Measurements from ENCODE around the gene ARRDC5. TPM values are rescaled to one million over a fixed set of nuclear protein-coding genes. Genes with fewer than 3 reads are reported as not detected.

Gene ARRDC5
- total and polyA plus RNA-seq, 2 of the 13 experiments (the other 11 are each of a cell fraction or from before 2014, with no cell fraction given), result not detected

- TF ChIP-seq KDM5A (IDR thresholded peaks at IDR 0.05; ENCODE audit: borderline replicate concordance, low read length) (no peak; the same call in 1 of the 2 replicates), PRPF4 (IDR thresholded peaks at IDR 0.05; ENCODE audit: low read depth, low read length, poor library complexity, severe bottlenecking) (peak; percentile 63), ZFP91 (CRISPR knock-in tag; IDR thresholded peaks at IDR 0.05; ENCODE audit: borderline replicate concordance) (peak; percentile 70), RBM39 (IDR thresholded peaks at IDR 0.05; ENCODE audit: low read depth, low read length, poor library complexity, severe bottlenecking) (no peak), NCOR1 (IDR thresholded peaks at IDR 0.05; ENCODE audit: borderline replicate concordance, low read length) (peak; percentile 57; the same call in 1 of the 2 replicates), FIP1L1 (IDR thresholded peaks at IDR 0.05; ENCODE audit: borderline replicate concordance, insufficient read depth, low read depth, low read length) (no peak), THYN1 (CRISPR knock-in tag; IDR thresholded peaks at IDR 0.05; ENCODE audit: borderline replicate concordance, low read depth) (no peak), FOSL1 (CRISPR knock-in tag; IDR thresholded peaks at IDR 0.05; ENCODE audit: borderline replicate concordance) (peak; percentile 97), ZNF136 (CRISPR knock-in tag; IDR thresholded peaks at IDR 0.05; ENCODE audit: low read depth) (no peak; the same call in 1 of the 2 replicates), TCF12 (IDR thresholded peaks at IDR 0.05) (no peak), TCF12 (CRISPR knock-in tag; IDR thresholded peaks at IDR 0.05) (peak; percentile 76; the same call in 1 of the 2 replicates), NR2F6 (IDR thresholded peaks at IDR 0.05) (no peak; the same call in 1 of the 2 replicates), NR2F6 (CRISPR knock-in tag; IDR thresholded peaks at IDR 0.05) (peak; percentile 62), ZNF430 (CRISPR knock-in tag; IDR thresholded peaks at IDR 0.05) (peak; percentile 74; the same call in 1 of the 2 replicates), MLLT10 (CRISPR knock-in tag; IDR thresholded peaks at IDR 0.05) (no peak), AHR (CRISPR knock-in tag; IDR thresholded peaks at IDR 0.05) (no peak), CC2D1A (CRISPR knock-in tag; IDR thresholded peaks at IDR 0.05) (no peak), NR2F1 (CRISPR knock-in tag; IDR thresholded peaks at IDR 0.05) (peak in 1 of 2 experiments; percentile 18; a peak in 1 of 4 replicates), EP300 (IDR thresholded peaks at IDR 0.05; ENCODE audit: low read depth in 2 of 2, low read length in 2 of 2) (peak; percentile 60 to 80; a peak in 3 of 4 replicates), EP300 (CRISPR knock-in tag; IDR thresholded peaks at IDR 0.05; ENCODE audit: borderline replicate concordance) (peak; percentile 67; the same call in 1 of the 2 replicates), GTF3A (CRISPR knock-in tag; conservative IDR thresholded peaks at IDR 0.05) (no peak), MAFK (conservative IDR thresholded peaks at IDR 0.05 in 1 of 2, IDR thresholded peaks at IDR 0.05 in 1 of 2; ENCODE audit: low read length in 2 of 2) (no peak), ZNF235 (CRISPR knock-in tag; IDR thresholded peaks at IDR 0.05; ENCODE audit: borderline replicate concordance) (no peak), CCAR2 (optimal IDR thresholded peaks at IDR 0.05; ENCODE audit: low read depth, low read length) (peak; percentile 69), ZFP90 (CRISPR knock-in tag; IDR thresholded peaks at IDR 0.05; ENCODE audit: borderline replicate concordance) (no peak), ISL2 (CRISPR knock-in tag; IDR thresholded peaks at IDR 0.05) (peak; percentile 55; the same call in 1 of the 2 replicates), BHLHE40 (IDR thresholded peaks at IDR 0.05; ENCODE audit: low read length) (peak; percentile 60; the same call in 1 of the 2 replicates)
- TF ChIP-seq, protein P1, sequence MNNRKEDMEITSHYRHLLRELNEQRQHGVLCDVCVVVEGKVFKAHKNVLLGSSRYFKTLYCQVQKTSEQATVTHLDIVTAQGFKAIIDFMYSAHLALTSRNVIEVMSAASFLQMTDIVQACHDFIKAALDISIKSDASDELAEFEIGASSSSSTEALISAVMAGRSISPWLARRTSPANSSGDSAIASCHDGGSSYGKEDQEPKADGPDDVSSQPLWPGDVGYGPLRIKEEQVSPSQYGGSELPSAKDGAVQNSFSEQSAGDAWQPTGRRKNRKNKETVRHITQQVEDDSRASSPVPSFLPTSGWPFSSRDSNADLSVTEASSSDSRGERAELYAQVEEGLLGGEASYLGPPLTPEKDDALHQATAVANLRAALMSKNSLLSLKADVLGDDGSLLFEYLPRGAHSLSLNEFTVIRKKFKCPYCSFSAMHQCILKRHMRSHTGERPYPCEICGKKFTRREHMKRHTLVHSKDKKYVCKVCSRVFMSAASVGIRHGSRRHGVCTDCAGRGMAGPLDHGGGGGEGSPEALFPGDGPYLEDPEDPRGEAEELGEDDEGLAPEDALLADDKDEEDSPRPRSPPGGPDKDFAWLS (CRISPR knock-in tag; IDR thresholded peaks at IDR 0.05; ENCODE audit: borderline replicate concordance), result no peak
Measured at GRCh38 chr19:4870025-4870700, 32.5 kb downstream of the ARRDC5 start (continued).
